Ishikawa (cell line): ENCODE measurements around the gene PRKN.

ENCODE experiments used
- EP300 ChIP-seq: IDR thresholded peaks from 2 replicates; pipeline ENCODE4 v1.6.1; 2012; ENCODE audit warnings: borderline replicate concordance
- FOXM1 ChIP-seq: IDR thresholded peaks from 2 replicates; pipeline ENCODE4 v1.6.1; 2012; ENCODE audit warnings: low read depth, borderline replicate concordance
- TCF12 ChIP-seq: IDR thresholded peaks from 2 replicates; pipeline ENCODE4 v1.6.1; 2012; ENCODE audit warnings: low read depth

DNA sequence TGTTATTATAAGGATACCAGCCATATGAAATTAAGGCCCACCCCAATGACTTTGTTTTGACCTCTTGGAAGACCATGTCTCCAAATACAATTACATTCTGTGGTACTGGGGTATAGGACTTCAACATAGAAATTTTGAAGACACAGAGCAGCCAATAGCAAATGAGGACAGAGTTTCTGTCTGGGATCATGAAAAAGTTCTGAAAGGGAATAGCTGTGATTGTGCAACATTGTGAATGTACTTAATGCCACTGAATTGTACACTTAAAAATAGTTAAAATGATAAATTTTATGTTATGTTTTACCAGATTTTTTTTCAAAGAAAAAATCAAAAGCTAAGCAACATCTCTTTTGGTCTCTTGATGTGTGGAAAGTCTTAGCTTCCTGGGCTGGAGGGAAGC is 1426.7 kb downstream of the PRKN start:
- TF ChIP-seq FOXM1, result no peak
- no peak for TF ChIP-seq TCF12
- no peak for TF ChIP-seq EP300
